A549 (cell line): ENCODE results near the gene ATP9B.

ENCODE experiments used
- CBX8 ChIP-seq: fragments of 200-600 bp; sonication (generic); IDR thresholded peaks from 2 replicates; pipeline ENCODE4 v1.6.1; 2016
- CHD4 ChIP-seq: fragments of 200-600 bp; sonication (generic); IDR thresholded peaks from 2 replicates; pipeline ENCODE4 v1.6.1; 2016; ENCODE audit warnings: antibody characterized with exemption, mild to moderate bottlenecking, borderline replicate concordance
- RAD21 ChIP-seq, 2 experiments: fragments of >200 bp in 1 of 2; sonication (Bioruptor Twin) in 1 of 2; formaldehyde crosslinking in 1 of 2; IDR thresholded peaks in 1 of 2; conservative IDR thresholded peaks in 1 of 2; 2 replicates in 1 of 2; 3 replicates in 1 of 2; pipeline ENCODE4 v1.6.1; 2012 to 2018; ENCODE audit warnings: inconsistent platforms in 1 of 2
- TF ChIP-seq, protein P1 (sequence below): IDR thresholded peaks from 2 replicates; pipeline ENCODE4 v1.6.1; 2012
- TF ChIP-seq, protein P2 (sequence below): fragments of >200 bp; sonication (Bioruptor Twin); formaldehyde crosslinking; IDR thresholded peaks from 3 replicates; pipeline ENCODE4 v1.5.1; 2016
- TF ChIP-seq, protein P3 (sequence below): IDR thresholded peaks from 2 replicates; pipeline ENCODE4 v1.6.1; 2012
- TF ChIP-seq, protein P4 (sequence below): fragments of 450-650 bp; IDR thresholded peaks from 2 replicates; pipeline ENCODE4 v1.6.1; 2014; ENCODE audit warnings: antibody characterized with exemption

DNA sequence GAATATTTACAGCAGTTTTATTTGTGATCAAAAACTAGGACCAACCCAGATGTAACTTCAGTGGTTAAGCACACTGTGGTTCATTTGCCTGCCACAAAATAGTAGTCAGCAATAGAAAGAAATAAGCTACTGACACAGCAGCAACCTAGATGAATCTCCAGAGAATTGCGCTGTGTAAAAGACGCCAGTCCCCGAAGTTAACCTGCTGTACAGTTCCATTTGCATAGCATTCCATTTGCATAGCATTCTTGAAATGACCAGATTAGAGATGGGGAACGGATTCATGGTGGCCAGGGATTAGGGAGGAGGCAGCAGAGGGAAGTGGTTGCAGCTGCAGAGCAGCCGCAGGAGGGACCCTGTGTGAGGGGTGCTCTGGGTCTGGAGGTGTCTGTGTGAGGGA lies 287.2 kb downstream of the ATP9B start:
- TF ChIP-seq RAD21 (conservative IDR thresholded peaks at IDR 0.05 in 1 of 2, IDR thresholded peaks at IDR 0.05 in 1 of 2) (no peak), CHD4 (no peak), CBX8 (no peak)
- TF ChIP-seq, protein P1, sequence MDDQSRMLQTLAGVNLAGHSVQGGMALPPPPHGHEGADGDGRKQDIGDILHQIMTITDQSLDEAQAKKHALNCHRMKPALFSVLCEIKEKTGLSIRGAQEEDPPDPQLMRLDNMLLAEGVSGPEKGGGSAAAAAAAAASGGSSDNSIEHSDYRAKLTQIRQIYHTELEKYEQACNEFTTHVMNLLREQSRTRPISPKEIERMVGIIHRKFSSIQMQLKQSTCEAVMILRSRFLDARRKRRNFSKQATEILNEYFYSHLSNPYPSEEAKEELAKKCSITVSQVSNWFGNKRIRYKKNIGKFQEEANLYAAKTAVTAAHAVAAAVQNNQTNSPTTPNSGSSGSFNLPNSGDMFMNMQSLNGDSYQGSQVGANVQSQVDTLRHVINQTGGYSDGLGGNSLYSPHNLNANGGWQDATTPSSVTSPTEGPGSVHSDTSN = no peak
- TF ChIP-seq, protein P2, sequence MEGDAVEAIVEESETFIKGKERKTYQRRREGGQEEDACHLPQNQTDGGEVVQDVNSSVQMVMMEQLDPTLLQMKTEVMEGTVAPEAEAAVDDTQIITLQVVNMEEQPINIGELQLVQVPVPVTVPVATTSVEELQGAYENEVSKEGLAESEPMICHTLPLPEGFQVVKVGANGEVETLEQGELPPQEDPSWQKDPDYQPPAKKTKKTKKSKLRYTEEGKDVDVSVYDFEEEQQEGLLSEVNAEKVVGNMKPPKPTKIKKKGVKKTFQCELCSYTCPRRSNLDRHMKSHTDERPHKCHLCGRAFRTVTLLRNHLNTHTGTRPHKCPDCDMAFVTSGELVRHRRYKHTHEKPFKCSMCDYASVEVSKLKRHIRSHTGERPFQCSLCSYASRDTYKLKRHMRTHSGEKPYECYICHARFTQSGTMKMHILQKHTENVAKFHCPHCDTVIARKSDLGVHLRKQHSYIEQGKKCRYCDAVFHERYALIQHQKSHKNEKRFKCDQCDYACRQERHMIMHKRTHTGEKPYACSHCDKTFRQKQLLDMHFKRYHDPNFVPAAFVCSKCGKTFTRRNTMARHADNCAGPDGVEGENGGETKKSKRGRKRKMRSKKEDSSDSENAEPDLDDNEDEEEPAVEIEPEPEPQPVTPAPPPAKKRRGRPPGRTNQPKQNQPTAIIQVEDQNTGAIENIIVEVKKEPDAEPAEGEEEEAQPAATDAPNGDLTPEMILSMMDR = no peak
- TF ChIP-seq, protein P3, sequence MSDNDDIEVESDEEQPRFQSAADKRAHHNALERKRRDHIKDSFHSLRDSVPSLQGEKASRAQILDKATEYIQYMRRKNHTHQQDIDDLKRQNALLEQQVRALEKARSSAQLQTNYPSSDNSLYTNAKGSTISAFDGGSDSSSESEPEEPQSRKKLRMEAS = no peak
- TF ChIP-seq, protein P4, sequence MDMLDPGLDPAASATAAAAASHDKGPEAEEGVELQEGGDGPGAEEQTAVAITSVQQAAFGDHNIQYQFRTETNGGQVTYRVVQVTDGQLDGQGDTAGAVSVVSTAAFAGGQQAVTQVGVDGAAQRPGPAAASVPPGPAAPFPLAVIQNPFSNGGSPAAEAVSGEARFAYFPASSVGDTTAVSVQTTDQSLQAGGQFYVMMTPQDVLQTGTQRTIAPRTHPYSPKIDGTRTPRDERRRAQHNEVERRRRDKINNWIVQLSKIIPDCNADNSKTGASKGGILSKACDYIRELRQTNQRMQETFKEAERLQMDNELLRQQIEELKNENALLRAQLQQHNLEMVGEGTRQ = no peak
